HG03135 (cell line): ENCODE data around the gene RPL32.
"Not testable (repeated sequence)": the region's sequence is repeated elsewhere in the genome, so short reads cannot be mapped to it uniquely, and the experiment has no call there.

Experiments used
- ATAC-seq: cut with Tn5 transposase; IDR thresholded peaks from one replicate; pipeline ENCODE4 v1.9.1; 2021; ENCODE audit warnings: mild to moderate bottlenecking, moderate library complexity; ENCODE audit not compliant: unreplicated experiment

RPL32 gene

GRCh38 chr3:12841149-12841969 is at the start of gene RPL32:
RPL32 (minus strand) TSS chr3:12841565; CDS start chr3:12840237, 1,328 bp downstream.
- peak; percentile 86 for ATAC-seq

GRCh38 chr3:12890610-12891390 is 49.4 kb upstream of the RPL32 start:
- no peak for ATAC-seq

- no peak for ATAC-seq
Observed at GRCh38 chr3:12886736-12887135, 45.4 kb upstream of the RPL32 start.

- ATAC-seq = no peak
Observed at GRCh38 chr3:12886106-12886679, 44.8 kb upstream of the RPL32 start.

- ATAC-seq = no peak
Observed at GRCh38 chr3:12885583-12885930, 44.2 kb upstream of the RPL32 start.

- no peak for ATAC-seq
Observed at GRCh38 chr3:12884790-12885582, 43.6 kb upstream of the RPL32 start.

- ATAC-seq = no peak
Observed at GRCh38 chr3:12884186-12884680, 42.9 kb upstream of the RPL32 start.

GRCh38 chr3:12882336-12883310 is 41.3 kb upstream of the RPL32 start:
- ATAC-seq = no peak

- peak; percentile 48 for ATAC-seq
Observed at GRCh38 chr3:12881858-12882257, 40.5 kb upstream of the RPL32 start.

GRCh38 chr3:12879191-12879815 is 37.9 kb upstream of the RPL32 start:
- ATAC-seq = no peak

GRCh38 chr3:12878758-12879157 is 37.4 kb upstream of the RPL32 start:
- not testable (repeated sequence) for ATAC-seq

GRCh38 chr3:12878141-12878574 is 36.8 kb upstream of the RPL32 start:
- ATAC-seq = no peak

- ATAC-seq = no peak
Observed at GRCh38 chr3:12877040-12877439, 35.7 kb upstream of the RPL32 start.

GRCh38 chr3:12875857-12876836 is 34.8 kb upstream of the RPL32 start:
- ATAC-seq = no peak

- no peak for ATAC-seq
Observed at GRCh38 chr3:12871404-12871983, 30.1 kb upstream of the RPL32 start.

GRCh38 chr3:12870942-12871341 is 29.6 kb upstream of the RPL32 start:
- ATAC-seq = no peak

GRCh38 chr3:12869035-12869621 is 27.8 kb upstream of the RPL32 start:
- peak; percentile 57 for ATAC-seq
